CD4-positive, CD25-positive, alpha-beta regulatory T cell (primary cell): ENCODE data around the gene PEMT. TPM values are rescaled to one million over a fixed set of nuclear protein-coding genes. Genes with fewer than 3 reads are reported as not detected.

Experiments
- ATAC-seq, 2 donors: fragments of 150-1000 bp; cut with Tn5 transposase; one replicate each; pipeline ENCODE4 v1.10.0; 2021; ENCODE audit warnings: low read depth in 2 of 2, moderate number of reproducible peaks in 2 of 2, moderate library complexity in 1 of 2
- DNase-seq, 3 donors: peaks; one replicate each; pipeline versions ENCODE4 v3.0.0 to v3.0.0-alpha.2; 2012 to 2022; ENCODE audit warnings: mixed read lengths in 1 of 3
- H3K27ac ChIP-seq: one replicate; pipeline ENCODE4 v1.7.0; 2013; ENCODE audit warnings: mild to moderate bottlenecking, low read length; ENCODE audit not compliant: insufficient read depth, poor library complexity, severe bottlenecking
- H3K27me3 ChIP-seq: one replicate; pipeline ENCODE4 v1.7.0; 2013; ENCODE audit warnings: low read length; ENCODE audit not compliant: control insufficient read depth, insufficient read depth
- H3K36me3 ChIP-seq: one replicate; pipeline ENCODE4 v1.7.0; 2013; ENCODE audit warnings: mild to moderate bottlenecking, low read length, moderate library complexity; ENCODE audit not compliant: control insufficient read depth, insufficient read depth
- H3K4me1 ChIP-seq: 2 replicates; pipeline ENCODE4 v1.7.0; 2013; ENCODE audit warnings: mild to moderate bottlenecking, low read length; ENCODE audit not compliant: insufficient read depth, control insufficient read depth, poor library complexity, severe bottlenecking
- H3K4me3 ChIP-seq: one replicate; pipeline ENCODE4 v1.7.0; 2013; ENCODE audit warnings: low read depth, mild to moderate bottlenecking, low read length, moderate library complexity
- H3K9me3 ChIP-seq, 2 experiments: 1 replicate in 1 of 2; 2 replicates in 1 of 2; pipeline ENCODE4 v1.7.0; 2013; ENCODE audit warnings: low read length in 2 of 2, mild to moderate bottlenecking in 1 of 2, moderate library complexity in 1 of 2; ENCODE audit not compliant: control insufficient read depth in 2 of 2
- H3K27ac Mint-ChIP-seq, 3 donors: one replicate each; pipeline ENCODE4 v1.8.0; 2020 to 2022; ENCODE audit warnings: mild to moderate bottlenecking in 3 of 3, mixed read lengths in 3 of 3, moderate library complexity in 2 of 3
- H3K27me3 Mint-ChIP-seq: one replicate; pipeline ENCODE4 v1.8.0; 2022; ENCODE audit warnings: mild to moderate bottlenecking, mixed read lengths
- H3K36me3 Mint-ChIP-seq: one replicate; pipeline ENCODE4 v1.8.0; 2020; ENCODE audit warnings: mixed read lengths
- H3K4me1 Mint-ChIP-seq, 4 donors: one replicate each; pipeline ENCODE4 v1.8.0; 2020 to 2022; ENCODE audit warnings: mixed read lengths in 4 of 4, mild to moderate bottlenecking in 1 of 4
- H3K4me3 Mint-ChIP-seq, 4 donors: one replicate each; pipeline ENCODE4 v1.8.0; 2020 to 2022; ENCODE audit warnings: mild to moderate bottlenecking in 4 of 4, mixed read lengths in 4 of 4, moderate library complexity in 3 of 4
- H3K9me3 Mint-ChIP-seq, 7 donors: one replicate each; pipeline ENCODE4 v1.8.0; 2020 to 2022; ENCODE audit warnings: mixed read lengths in 7 of 7, mild to moderate bottlenecking in 3 of 7, moderate library complexity in 2 of 7
- polyA plus RNA-seq, 4 donors: library from polyadenylated mRNA; unstranded; fragments of 300-500 nt; fragmentation: Illumina TruSeq; gene quantifications; one replicate each; pipeline ENCODE4 v1.2.3, GENCODE V29; 2021
- total RNA-seq: library from RNA; stranded (reverse); gene quantifications from one replicate; pipeline ENCODE4 v1.2.3, GENCODE V29; 2022

The PEMT gene
- total and polyA plus RNA-seq, 5 donors from 2014 or later, result 13.2 to 33.2 (median 27.3) TPM

- Mint-ChIP-seq H3K4me1 (peaks cover 0 to 3% (median 0%) of the 10 kb centered on the region in 4 donors), H3K9me3 (no peaks in the 10 kb centered on the region), H3K36me3 (no peaks in the 10 kb centered on the region), H3K27me3 (no peaks in the 10 kb centered on the region), H3K27ac (no peak overlapping the region), H3K4me3 (no peak overlapping the region)
- DNase-seq, result no peak
- Histone ChIP-seq H3K27ac (no peak overlapping the region), H3K9me3 (no peaks in the 10 kb centered on the region), H3K4me1 (no peaks in the 10 kb centered on the region), H3K36me3 (no peaks in the 10 kb centered on the region), H3K4me3 (no peak overlapping the region), H3K27me3 (no peaks in the 10 kb centered on the region)
- no peak for ATAC-seq
Measured at GRCh38 chr17:17532991-17533390, 58.5 kb downstream of the PEMT start.

DNA sequence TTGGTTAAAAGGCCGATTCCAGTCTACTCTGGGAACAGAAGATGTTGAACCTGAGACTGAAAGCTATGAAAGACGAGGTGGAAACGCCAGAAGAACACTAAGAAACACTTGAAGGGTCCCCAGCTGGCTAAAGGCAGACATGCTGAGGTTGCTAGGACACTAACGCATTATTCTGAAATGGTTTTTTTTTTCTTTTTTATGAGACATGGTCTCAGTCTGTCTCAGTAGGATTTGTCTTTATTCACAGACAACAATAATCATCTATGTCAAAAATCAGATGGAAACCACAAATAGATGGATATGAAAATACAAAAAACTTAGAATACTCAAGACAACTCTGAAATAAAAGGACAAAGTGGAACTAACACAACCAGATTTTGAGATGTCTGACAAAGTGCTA lies 60.4 kb downstream of the PEMT start:
- H3K4me3 Mint-ChIP-seq, result no peak overlapping the region
- no peaks in the 10 kb centered on the region for H3K4me1 ChIP-seq
- H3K36me3 Mint-ChIP-seq, result no peaks in the 10 kb centered on the region
- no peaks in the 10 kb centered on the region for H3K27me3 ChIP-seq
- H3K9me3 ChIP-seq, result no peaks in the 10 kb centered on the region
- no peak overlapping the region for H3K27ac ChIP-seq
- no peaks in the 10 kb centered on the region for H3K36me3 ChIP-seq
- DNase-seq (no peak), ATAC-seq (no peak)
- no peaks in the 10 kb centered on the region for H3K27me3 Mint-ChIP-seq
- no peaks in the 10 kb centered on the region for H3K9me3 Mint-ChIP-seq
- peaks cover 0 to 3% (median 0%) of the 10 kb centered on the region in 4 donors for H3K4me1 Mint-ChIP-seq
- H3K4me3 ChIP-seq, result no peak overlapping the region
- no peak overlapping the region for H3K27ac Mint-ChIP-seq

- H3K4me1 Mint-ChIP-seq, result peaks cover 0 to 3% (median 0%) of the 10 kb centered on the region in 4 donors
- H3K36me3 Mint-ChIP-seq, result no peaks in the 10 kb centered on the region
- no peak overlapping the region for H3K4me3 Mint-ChIP-seq
- ATAC-seq, result no peak
- Histone ChIP-seq H3K36me3 (no peaks in the 10 kb centered on the region), H3K27me3 (no peaks in the 10 kb centered on the region), H3K4me1 (no peaks in the 10 kb centered on the region), H3K27ac (no peak overlapping the region), H3K4me3 (no peak overlapping the region), H3K9me3 (no peaks in the 10 kb centered on the region)
- no peak for DNase-seq
- no peak overlapping the region for H3K27ac Mint-ChIP-seq
- no peaks in the 10 kb centered on the region for H3K9me3 Mint-ChIP-seq
- no peaks in the 10 kb centered on the region for H3K27me3 Mint-ChIP-seq
Measured at GRCh38 chr17:17528696-17529652, 62.5 kb downstream of the PEMT start.

DNA sequence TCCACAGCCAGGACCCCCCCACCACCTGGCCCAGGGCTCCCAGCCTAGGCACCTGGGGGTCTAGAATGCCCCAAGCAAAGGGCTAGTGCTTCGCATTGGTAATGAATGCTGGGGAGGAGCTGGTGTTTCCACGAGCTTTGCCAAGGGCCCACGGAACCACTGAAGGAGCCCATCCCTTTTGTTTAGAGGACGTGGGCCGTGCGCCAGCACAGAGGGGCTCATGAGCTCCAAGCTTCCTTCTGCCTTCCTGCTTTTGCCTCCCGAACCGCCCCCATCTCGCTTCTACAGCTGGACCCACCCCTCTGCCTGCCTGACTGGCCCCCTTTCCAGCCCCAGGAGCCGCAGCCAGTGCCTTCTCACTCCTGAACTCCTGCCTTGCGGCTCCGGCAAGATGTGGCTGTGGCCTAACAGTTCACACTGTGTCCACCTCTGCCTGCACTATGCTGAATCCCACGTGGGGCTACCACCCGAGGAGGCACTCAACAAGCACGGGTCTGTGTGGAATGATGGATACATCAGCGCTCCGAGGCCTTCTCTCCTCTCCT lies 63.5 kb downstream of the PEMT start:
- H3K27me3 Mint-ChIP-seq, result no peaks in the 10 kb centered on the region
- Histone ChIP-seq H3K27ac (no peak overlapping the region), H3K4me1 (no peaks in the 10 kb centered on the region), H3K36me3 (no peaks in the 10 kb centered on the region), H3K4me3 (no peak overlapping the region), H3K27me3 (no peaks in the 10 kb centered on the region), H3K9me3 (no peaks in the 10 kb centered on the region)
- no peaks in the 10 kb centered on the region for H3K36me3 Mint-ChIP-seq
- peaks cover 0 to 3% (median 0%) of the 10 kb centered on the region in 4 donors for H3K4me1 Mint-ChIP-seq
- peaks cover 0 to 1% (median 0%) of the 10 kb centered on the region in 7 donors for H3K9me3 Mint-ChIP-seq
- ATAC-seq, result no peak
- H3K27ac Mint-ChIP-seq, result no peak overlapping the region
- no peak overlapping the region for H3K4me3 Mint-ChIP-seq
- no peak for DNase-seq

DNA sequence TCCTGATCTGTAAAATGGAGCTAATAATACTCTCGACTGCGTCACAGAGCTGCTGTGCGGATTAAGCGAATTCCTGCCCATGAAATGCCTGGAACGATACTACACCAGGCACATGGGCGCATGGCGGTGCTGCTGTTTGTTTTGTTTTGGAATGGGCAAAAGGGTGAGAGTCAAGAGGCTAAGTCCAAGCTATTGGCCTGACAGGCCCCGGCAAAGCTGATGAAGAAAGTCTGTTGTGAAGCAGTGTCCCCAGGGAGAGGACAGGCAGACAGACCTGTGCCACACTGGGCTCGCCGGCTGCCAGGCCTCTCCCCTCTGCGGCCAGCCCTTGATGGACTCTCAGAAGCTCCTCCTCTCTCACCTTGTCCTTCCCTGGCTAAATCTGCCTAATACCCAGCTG lies 64.0 kb downstream of the PEMT start:
- Histone ChIP-seq H3K27ac (no peak overlapping the region), H3K27me3 (no peaks in the 10 kb centered on the region), H3K4me1 (no peaks in the 10 kb centered on the region), H3K36me3 (no peaks in the 10 kb centered on the region), H3K4me3 (no peak overlapping the region), H3K9me3 (no peaks in the 10 kb centered on the region)
- no peak overlapping the region for H3K27ac Mint-ChIP-seq
- H3K4me1 Mint-ChIP-seq, result peaks cover 0 to 3% (median 0%) of the 10 kb centered on the region in 4 donors
- no peak overlapping the region for H3K4me3 Mint-ChIP-seq
- H3K36me3 Mint-ChIP-seq, result no peaks in the 10 kb centered on the region
- DNase-seq (no peak), ATAC-seq (no peak)
- peaks cover 0 to 3% (median 0%) of the 10 kb centered on the region in 7 donors for H3K9me3 Mint-ChIP-seq
- no peaks in the 10 kb centered on the region for H3K27me3 Mint-ChIP-seq

DNA sequence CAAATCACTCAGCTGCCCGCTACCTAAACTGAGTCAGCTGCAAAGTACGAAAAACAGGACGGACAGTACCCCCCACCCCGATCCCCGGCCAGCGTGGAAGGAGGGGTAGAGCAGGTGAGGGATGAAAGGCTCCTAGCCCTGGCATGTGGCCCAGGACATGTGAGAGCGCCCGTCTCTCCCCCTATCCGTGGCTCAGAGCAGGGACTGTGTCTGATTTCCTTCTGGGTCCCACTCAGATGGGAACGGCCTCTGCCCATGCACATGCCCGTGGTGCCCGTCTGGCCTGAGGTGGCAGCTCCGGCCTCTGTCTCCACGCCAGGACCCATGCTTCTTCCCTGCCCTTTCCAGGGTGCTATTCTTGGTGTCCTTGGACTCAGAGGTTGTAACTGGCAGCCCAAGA lies 65.1 kb downstream of the PEMT start:
- no peaks in the 10 kb centered on the region for H3K36me3 ChIP-seq
- H3K27ac Mint-ChIP-seq, result no peak overlapping the region
- peaks cover 6% of the 10 kb centered on the region for H3K36me3 Mint-ChIP-seq
- no peak overlapping the region for H3K4me3 Mint-ChIP-seq
- no peak overlapping the region for H3K27ac ChIP-seq
- H3K4me3 ChIP-seq, result no peak overlapping the region
- no peaks in the 10 kb centered on the region for H3K4me1 Mint-ChIP-seq
- no peaks in the 10 kb centered on the region for H3K27me3 Mint-ChIP-seq
- peaks cover 0 to 3% (median 0%) of the 10 kb centered on the region in 7 donors for H3K9me3 Mint-ChIP-seq
- no peaks in the 10 kb centered on the region for H3K4me1 ChIP-seq
- H3K9me3 ChIP-seq, result no peaks in the 10 kb centered on the region
- no peak for ATAC-seq
- no peak for DNase-seq
- no peaks in the 10 kb centered on the region for H3K27me3 ChIP-seq

GRCh38 chr17:17525956-17526355 lies 65.6 kb downstream of the PEMT start:
- Mint-ChIP-seq H3K9me3 (peaks cover 0 to 3% (median 0%) of the 10 kb centered on the region in 7 donors), H3K4me1 (no peaks in the 10 kb centered on the region), H3K27me3 (no peaks in the 10 kb centered on the region), H3K4me3 (no peak overlapping the region), H3K27ac (no peak overlapping the region), H3K36me3 (peaks cover 6% of the 10 kb centered on the region)
- Histone ChIP-seq H3K4me3 (no peak overlapping the region), H3K4me1 (no peaks in the 10 kb centered on the region), H3K27ac (no peak overlapping the region), H3K36me3 (no peaks in the 10 kb centered on the region), H3K27me3 (no peaks in the 10 kb centered on the region), H3K9me3 (no peaks in the 10 kb centered on the region)
- ATAC-seq (no peak), DNase-seq (no peak)
